HG02840 (cell line): Measurements from ENCODE around the gene ADAMTS6.

Experiments used
- ATAC-seq: cut with Tn5 transposase; IDR thresholded peaks from one replicate; pipeline ENCODE4 v1.9.1; 2021; ENCODE audit warnings: mild to moderate bottlenecking, moderate library complexity, moderate number of reproducible peaks; ENCODE audit not compliant: unreplicated experiment, low FRiP score

The ADAMTS6 gene

GRCh38 chr5:65475895-65476294, 5.8 kb downstream of the ADAMTS6 start:
- no peak for ATAC-seq

GRCh38 chr5:65475336-65475735, 6.4 kb downstream of the ADAMTS6 start:
- no peak for ATAC-seq

GRCh38 chr5:65474130-65474711, 7.5 kb downstream of the ADAMTS6 start:
- ATAC-seq, result no peak

- no peak for ATAC-seq
Observed at GRCh38 chr5:65468633-65469032, 13.1 kb downstream of the ADAMTS6 start.

GRCh38 chr5:65462139-65462705, 19.5 kb downstream of the ADAMTS6 start:
- no peak for ATAC-seq

- no peak for ATAC-seq
Observed at GRCh38 chr5:65461490-65461889, 20.2 kb downstream of the ADAMTS6 start.

GRCh38 chr5:65459995-65460394, 21.7 kb downstream of the ADAMTS6 start:
- no peak for ATAC-seq

GRCh38 chr5:65455064-65455463, 26.7 kb downstream of the ADAMTS6 start:
- no peak for ATAC-seq

GRCh38 chr5:65451436-65451835, 30.3 kb downstream of the ADAMTS6 start:
- no peak for ATAC-seq

- no peak for ATAC-seq
Observed at GRCh38 chr5:65446682-65447081, 35.0 kb downstream of the ADAMTS6 start.

GRCh38 chr5:65441800-65442199, 39.9 kb downstream of the ADAMTS6 start:
- ATAC-seq, result no peak

- ATAC-seq, result no peak
Observed at GRCh38 chr5:65440456-65440855, 41.3 kb downstream of the ADAMTS6 start.

GRCh38 chr5:65434122-65434521, 47.6 kb downstream of the ADAMTS6 start:
- no peak for ATAC-seq

GRCh38 chr5:65426656-65427055, 55.1 kb downstream of the ADAMTS6 start:
- ATAC-seq, result no peak

GRCh38 chr5:65423623-65424022, 58.1 kb downstream of the ADAMTS6 start:
- no peak for ATAC-seq

GRCh38 chr5:65418661-65419060, 63.1 kb downstream of the ADAMTS6 start:
- ATAC-seq, result no peak

- no peak for ATAC-seq
Observed at GRCh38 chr5:65413822-65414221, 67.9 kb downstream of the ADAMTS6 start.

- no peak for ATAC-seq
Observed at GRCh38 chr5:65412842-65413241, 68.9 kb downstream of the ADAMTS6 start.

GRCh38 chr5:65411356-65411755, 70.4 kb downstream of the ADAMTS6 start:
- ATAC-seq, result no peak

GRCh38 chr5:65395526-65396155, 86.1 kb downstream of the ADAMTS6 start:
- ATAC-seq, result no peak

GRCh38 chr5:65394087-65394486, 87.6 kb downstream of the ADAMTS6 start:
- no peak for ATAC-seq

GRCh38 chr5:65391591-65391990, 90.1 kb downstream of the ADAMTS6 start:
- ATAC-seq, result no peak
